ENCODE results near the gene LRRC71. TPM values are rescaled to one million over a fixed set of nuclear protein-coding genes. Genes with fewer than 3 reads are reported as not detected.

Gene LRRC71
- total and polyA plus RNA-seq, 2 of the 8 experiments (the other 6 are each of a cell fraction or from before 2014, with no cell fraction given), result 0.05 TPM; not detected in 1

GRCh38 chr1:156923670-156924477 lies 3.4 kb downstream of the LRRC71 start:
- CTCF ChIA-PET (ENCODE audit: partially characterized antibody), result interaction anchor here (0.9 to 11.8 kb wide), 11 partner anchors 9 to 300 kb away, joined by 3 to 287 read pairs (median 6); partner anchors contain the start of genes INSRR, NTRK1 and PEAR1
- Histone ChIP-seq H3K9ac (replicated peaks in 1 of 4; ENCODE audit: extremely low read depth in 1 of 4, low read depth in 3 of 4, low read length in 3 of 4) (no peak overlapping the region), H3K23ac (ENCODE audit: insufficient read length) (no peak overlapping the region), H4K20me1 (replicated peaks in 1 of 2; ENCODE audit: control insufficient read depth in 1 of 2, insufficient read depth in 2 of 2, low read length in 2 of 2) (peaks cover 4 to 19% of the 10 kb centered on the region in 2 experiments), H3K4ac (replicated peaks; ENCODE audit: insufficient read length, low read depth, low read length) (no peak overlapping the region), H3K9me3 (ENCODE audit: insufficient read depth in 2 of 2, low read depth in 1 of 2, low read length in 1 of 2) (no peaks in the 10 kb centered on the region), H4K8ac (ENCODE audit: extremely low read depth, insufficient read depth, low read length) (no peak overlapping the region), H3K27me3 (replicated peaks in 1 of 4; ENCODE audit: control insufficient read depth in 3 of 4, extremely low read depth in 1 of 4, insufficient read depth in 3 of 4, low read length in 3 of 4) (peaks cover 74 to 97% (median 91%) of the 10 kb centered on the region in 4 experiments), H4K91ac (replicated peaks; ENCODE audit: insufficient read length, low read length) (no peak overlapping the region), H3K14ac (ENCODE audit: insufficient read length) (no peak overlapping the region), H3K4me2 (ENCODE audit: insufficient read depth in 1 of 2, low read depth in 2 of 2, low read length in 2 of 2) (peak overlapping the region; percentile 94 to 98), H2AK5ac (ENCODE audit: low read depth, low read length) (no peak overlapping the region), H3K56ac (replicated peaks; ENCODE audit: insufficient read length, low read depth, low read length) (no peak overlapping the region), H2BK5ac (ENCODE audit: low read depth, low read length) (no peak overlapping the region), H3K4me1 (replicated peaks in 1 of 4; ENCODE audit: control insufficient read depth in 3 of 4, insufficient read depth in 4 of 4, low read length in 3 of 4) (peaks cover 3 to 23% (median 10%) of the 10 kb centered on the region in 4 experiments; a peak in 6 of 7 replicates), H3K23me2 (ENCODE audit: low read depth, low read length) (peaks cover 9% of the 10 kb centered on the region; the same call in 1 of the 2 replicates), H3K36me3 (ENCODE audit: control insufficient read depth in 2 of 4, insufficient read depth in 4 of 4, low read length in 3 of 4) (no peaks in the 10 kb centered on the region), H2BK12ac (ENCODE audit: low read depth, low read length) (peak overlapping the region; percentile 27; the same call in 1 of the 2 replicates), H2AFZ (ENCODE audit: low read length) (no peak overlapping the region), H2BK20ac (ENCODE audit: low read length) (no peak overlapping the region), H3K79me2 (ENCODE audit: control insufficient read depth in 1 of 2, insufficient read depth in 2 of 2, low read length in 2 of 2) (no peaks in the 10 kb centered on the region), H2BK15ac (ENCODE audit: low read length) (0 out of 2 replicates have a peak overlapping the region, but pooled peaks have one; percentile 29), H3K4me3 (ENCODE audit: extremely low read depth in 1 of 4, insufficient read depth in 2 of 4, low read depth in 3 of 4, low read length in 4 of 4) (peak overlapping the region; percentile 35 to 63 (median 42)), H3K27ac (ENCODE audit: low read depth, low read length) (no peak overlapping the region), H2BK120ac (replicated peaks; ENCODE audit: low read depth, low read length) (no peak overlapping the region), H3K18ac (ENCODE audit: extremely low read depth, low read length) (peak overlapping the region; percentile 60; the same call in 1 of the 2 replicates), H4K5ac (ENCODE audit: insufficient read length, low read depth, low read length) (no peak overlapping the region), H3K79me1 (ENCODE audit: low read depth, low read length) (no peaks in the 10 kb centered on the region)
- DNase-seq (ENCODE audit: low read depth in 1 of 2, low spot score in 2 of 2) (peak in 1 of 2 experiments; percentile 74), FAIRE-seq (no peak)
- WGBS, 2 experiments (ENCODE audit: extremely low coverage in 1 of 2, insufficient coverage in 1 of 2, insufficient read length in 1 of 2, insufficient replicate concordance in 2 of 2, low coverage in 1 of 2, low lambda C conversion rate in 2 of 2, missing lambda C conversion rate in 1 of 2), result 3% methylated on average over 53 of the region's 64 CpGs; no CpG with 5 or more reads in 1 of the 2 experiments
- POLR2A ChIA-PET (ENCODE audit: partially characterized antibody), result interaction anchor here (0.6 to 2.3 kb wide), 8 partner anchors 9 to 215 kb away, joined by 3 to 10 read pairs (median 4); no protein-coding TSS in a partner anchor
- no peak for TF ChIP-seq SRF (IDR thresholded peaks at IDR 0.05; ENCODE audit: low read depth, low read length)
- TF ChIP-seq TAF1 (IDR thresholded peaks at IDR 0.05; ENCODE audit: low read depth, low read length), result no peak
- no peak; the same call in 1 of the 2 replicates for TF ChIP-seq RBBP5 (IDR thresholded peaks at IDR 0.05; ENCODE audit: borderline replicate concordance, low read depth, low read length)
- TF ChIP-seq RAD21 (IDR thresholded peaks at IDR 0.05 in 1 of 2, conservative IDR thresholded peaks at IDR 0.05 in 1 of 2; ENCODE audit: low read depth in 2 of 2, low read length in 2 of 2), result no peak
- TF ChIP-seq TBP (IDR thresholded peaks at IDR 0.05; ENCODE audit: low read depth, low read length), result no peak
- no peak for TF ChIP-seq KDM1A (IDR thresholded peaks at IDR 0.05; ENCODE audit: borderline replicate concordance, low read length)
- TF ChIP-seq SP4 (IDR thresholded peaks at IDR 0.05; ENCODE audit: low read length), result no peak
- TF ChIP-seq EP300 (IDR thresholded peaks at IDR 0.05; ENCODE audit: borderline replicate concordance in 1 of 2, low read depth in 2 of 2, low read length in 2 of 2), result no peak
- no peak for TF ChIP-seq ATF3 (IDR thresholded peaks at IDR 0.05; ENCODE audit: insufficient read depth, low read depth, low read length)
- no peak for TF ChIP-seq FOSL1 (IDR thresholded peaks at IDR 0.05; ENCODE audit: insufficient read depth, low read depth, low read length)
